NB4 (cell line): ENCODE results near the gene MMP2.

ENCODE experiments used
- DNase-seq: peaks from one replicate; pipeline ENCODE4 v3.0.0; 2010; ENCODE audit warnings: low read depth
- H3K4me3 ChIP-seq: one replicate; pipeline ENCODE4 v1.5.1; 2011; ENCODE audit warnings: mild to moderate bottlenecking, low read depth, low read length, moderate library complexity
- MAX ChIP-seq: IDR thresholded peaks from 2 replicates; pipeline ENCODE4 v1.6.1; 2011; ENCODE audit warnings: low read depth, low read length
- MYC ChIP-seq: IDR thresholded peaks from 2 replicates; pipeline ENCODE4 v1.6.1; 2011; ENCODE audit warnings: low read depth, low read length
- POLR2A ChIP-seq: IDR thresholded peaks from 2 replicates; pipeline ENCODE4 v1.6.1; 2011; ENCODE audit warnings: mild to moderate bottlenecking; ENCODE audit not compliant: insufficient read length; ENCODE audit errors: extremely low read depth
- TF ChIP-seq, protein P1 (sequence below): IDR thresholded peaks from one replicate; pipeline ENCODE4 v1.5.1; 2012; ENCODE audit warnings: low read depth, low read length

MMP2 gene

DNA sequence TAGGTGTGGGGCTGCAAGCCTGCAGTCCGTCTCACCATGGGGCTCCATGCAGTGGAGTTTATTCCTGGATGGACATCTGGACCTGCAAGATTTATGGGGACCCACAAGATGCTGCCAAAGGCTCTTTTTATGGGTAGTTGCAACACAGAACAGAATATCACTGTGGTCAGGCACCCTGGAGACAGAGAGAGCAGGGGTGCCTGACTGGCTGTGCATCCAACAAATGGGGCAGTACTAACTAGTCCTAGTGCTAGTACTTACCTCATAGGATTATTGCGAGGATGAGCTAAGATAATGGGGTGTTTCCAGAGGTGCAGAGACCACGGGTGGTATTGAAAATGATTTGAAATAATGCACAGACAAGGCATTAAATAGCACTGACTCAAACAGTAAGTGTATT lies 42.4 kb upstream of the MMP2 start:
- no peak overlapping the region for H3K4me3 ChIP-seq
- TF ChIP-seq MYC (no peak), MAX (peak; percentile 22; the same call in 1 of the 2 replicates), POLR2A (no peak)
- TF ChIP-seq, protein P1, sequence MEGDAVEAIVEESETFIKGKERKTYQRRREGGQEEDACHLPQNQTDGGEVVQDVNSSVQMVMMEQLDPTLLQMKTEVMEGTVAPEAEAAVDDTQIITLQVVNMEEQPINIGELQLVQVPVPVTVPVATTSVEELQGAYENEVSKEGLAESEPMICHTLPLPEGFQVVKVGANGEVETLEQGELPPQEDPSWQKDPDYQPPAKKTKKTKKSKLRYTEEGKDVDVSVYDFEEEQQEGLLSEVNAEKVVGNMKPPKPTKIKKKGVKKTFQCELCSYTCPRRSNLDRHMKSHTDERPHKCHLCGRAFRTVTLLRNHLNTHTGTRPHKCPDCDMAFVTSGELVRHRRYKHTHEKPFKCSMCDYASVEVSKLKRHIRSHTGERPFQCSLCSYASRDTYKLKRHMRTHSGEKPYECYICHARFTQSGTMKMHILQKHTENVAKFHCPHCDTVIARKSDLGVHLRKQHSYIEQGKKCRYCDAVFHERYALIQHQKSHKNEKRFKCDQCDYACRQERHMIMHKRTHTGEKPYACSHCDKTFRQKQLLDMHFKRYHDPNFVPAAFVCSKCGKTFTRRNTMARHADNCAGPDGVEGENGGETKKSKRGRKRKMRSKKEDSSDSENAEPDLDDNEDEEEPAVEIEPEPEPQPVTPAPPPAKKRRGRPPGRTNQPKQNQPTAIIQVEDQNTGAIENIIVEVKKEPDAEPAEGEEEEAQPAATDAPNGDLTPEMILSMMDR: no peak
- peak; percentile 89 for DNase-seq

DNA sequence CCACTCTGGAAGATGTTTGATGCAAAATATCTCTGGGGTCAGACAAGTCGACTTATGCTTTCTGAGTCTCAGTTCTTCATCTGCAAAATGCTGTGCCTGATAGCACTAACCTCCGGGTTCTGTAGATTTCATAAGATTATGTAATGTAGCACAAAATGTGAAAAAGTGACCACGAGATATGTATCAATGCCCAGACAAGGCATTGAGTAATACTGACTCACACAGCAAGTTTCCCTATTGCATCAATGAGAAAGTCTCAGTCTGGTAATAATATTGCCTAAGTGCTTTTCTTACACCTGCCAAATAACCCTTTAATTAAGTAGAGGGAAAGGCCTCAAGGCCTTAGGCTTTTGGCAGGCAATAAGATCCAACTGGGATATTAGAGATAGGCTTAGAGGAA lies 41.4 kb upstream of the MMP2 start:
- H3K4me3 ChIP-seq: peak overlapping the region; percentile 12
- DNase-seq: peak; percentile 96
- peak; percentile 56 for TF ChIP-seq MYC
- TF ChIP-seq, protein P1: no peak
- no peak for TF ChIP-seq POLR2A
- peak; percentile 61 for TF ChIP-seq MAX

DNA sequence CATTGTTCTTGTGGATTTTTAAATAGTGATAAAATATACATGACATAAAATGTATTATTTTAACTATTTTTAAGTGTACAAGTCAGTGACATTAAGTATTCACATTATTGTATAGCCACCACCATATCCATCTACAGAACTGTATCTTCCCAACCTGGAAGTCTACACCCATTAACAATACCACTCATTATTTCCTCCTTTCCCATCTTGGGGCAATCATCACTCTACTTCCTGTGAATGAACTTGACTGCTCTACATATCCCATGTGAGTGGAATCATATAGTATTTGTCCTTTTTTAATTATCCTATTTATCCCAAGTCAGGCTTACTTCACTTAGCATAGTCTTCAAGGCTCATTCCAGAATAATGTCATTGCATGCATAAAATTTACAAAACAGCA lies 40.7 kb upstream of the MMP2 start:
- DNase-seq: no peak
- TF ChIP-seq, protein P1: no peak
- TF ChIP-seq MYC: no peak
- TF ChIP-seq POLR2A: no peak
- no peak overlapping the region for H3K4me3 ChIP-seq

- DNase-seq: peak; percentile 62
- no peak overlapping the region for H3K4me3 ChIP-seq
- peak; percentile 24; the same call in 1 of the 2 replicates for TF ChIP-seq MAX
- no peak for TF ChIP-seq POLR2A
- no peak for TF ChIP-seq MYC
- TF ChIP-seq, protein P1: no peak
Observed at GRCh38 chr16:55439101-55439690, 39.8 kb upstream of the MMP2 start.

- no peak for DNase-seq
- TF ChIP-seq, protein P1: no peak
- TF ChIP-seq MAX (no peak), MYC (no peak)
- H3K4me3 ChIP-seq: no peak overlapping the region
Observed at GRCh38 chr16:55443434-55444346, 35.3 kb upstream of the MMP2 start.
